WTC11 (cell line): ENCODE results near the gene SLC25A28. TPM values are rescaled to one million over a fixed set of nuclear protein-coding genes. Genes with fewer than 3 reads are reported as not detected.

Experiments used
- ATAC-seq: fragments of 200-7000 bp; cut with Tn5 transposase; 2 replicates; pipeline ENCODE4 v1.10.0; 2021; ENCODE audit warnings: mild to moderate bottlenecking, moderate library complexity
- CTCF ChIA-PET: fragments of 300-600 bp; sonication (Branson Sonifier 250); formaldehyde crosslinking; loops from one replicate; lab custom pipeline; 2021; ENCODE audit warnings: antibody characterized with exemption; lab: Charles Lee
- POLR2A ChIA-PET: fragments of 350-600 bp; sonication (Branson Sonifier 250); formaldehyde crosslinking; loops from one replicate; lab custom pipeline; 2021; ENCODE audit warnings: antibody characterized with exemption; lab: Charles Lee
- DNase-seq: peaks from one replicate; pipeline ENCODE4 v3.0.0; 2021; ENCODE audit warnings: low spot score
- H3K27ac Mint-ChIP-seq: 2 replicates; pipeline ENCODE4 v1.8.0; 2021; ENCODE audit warnings: mixed read lengths
- H3K27me3 Mint-ChIP-seq: 2 replicates; pipeline ENCODE4 v1.8.0; 2021; ENCODE audit warnings: low read depth, mild to moderate bottlenecking, moderate library complexity, mixed read lengths
- H3K36me3 Mint-ChIP-seq: 2 replicates; pipeline ENCODE4 v1.8.0; 2021; ENCODE audit warnings: mixed read lengths
- H3K4me1 Mint-ChIP-seq: 2 replicates; pipeline ENCODE4 v1.8.0; 2022; ENCODE audit warnings: mixed read lengths
- H3K4me3 Mint-ChIP-seq: 2 replicates; pipeline ENCODE4 v1.8.0; 2021; ENCODE audit warnings: mild to moderate bottlenecking, moderate library complexity, mixed read lengths
- H3K9me3 Mint-ChIP-seq: 2 replicates; pipeline ENCODE4 v1.8.0; 2021; ENCODE audit warnings: mixed read lengths
- ATF1 ChIP-seq: sonication (generic); formaldehyde crosslinking; IDR thresholded peaks from 2 replicates; pipeline ENCODE4 v1.8.1; 2023; ENCODE audit warnings: mild to moderate bottlenecking, moderate library complexity, missing genetic modification reagents
- ETV6 ChIP-seq: sonication (generic); formaldehyde crosslinking; IDR thresholded peaks from 2 replicates; pipeline ENCODE4 v1.8.1; 2022; ENCODE audit warnings: mild to moderate bottlenecking, missing genetic modification reagents
- GTF2I ChIP-seq: fragments of 250-450 bp; sonication (Bioruptor Pico); conservative IDR thresholded peaks from 2 replicates; pipeline ENCODE4 v1.4.0; 2021; ENCODE audit warnings: mild to moderate bottlenecking
- MXD4 ChIP-seq: fragments of 250-450 bp; sonication (Bioruptor Pico); IDR thresholded peaks from 2 replicates; pipeline ENCODE4 v1.8.0; 2021; ENCODE audit warnings: mild to moderate bottlenecking, moderate library complexity, borderline replicate concordance
- NFE2L1 ChIP-seq: sonication (generic); formaldehyde crosslinking; IDR thresholded peaks from 2 replicates; pipeline ENCODE4 v1.8.1; 2023; ENCODE audit warnings: missing genetic modification reagents
- NR1H2 ChIP-seq: sonication (generic); formaldehyde crosslinking; IDR thresholded peaks from 2 replicates; pipeline ENCODE4 v1.9.0; 2021; ENCODE audit warnings: mild to moderate bottlenecking, moderate library complexity, missing genetic modification reagents
- NR2C2 ChIP-seq: sonication (generic); formaldehyde crosslinking; IDR thresholded peaks from 2 replicates; pipeline ENCODE4 v1.8.0; 2022; ENCODE audit warnings: mild to moderate bottlenecking, missing genetic modification reagents
- PRRX2 ChIP-seq: fragments of 250-450 bp; sonication (Bioruptor Pico); IDR thresholded peaks from 2 replicates; pipeline ENCODE4 v1.8.0; 2021; ENCODE audit warnings: mild to moderate bottlenecking
- RELA ChIP-seq: sonication (generic); formaldehyde crosslinking; IDR thresholded peaks from 2 replicates; pipeline ENCODE4 v1.8.1; 2022; ENCODE audit warnings: missing genetic modification reagents, mild to moderate bottlenecking, borderline replicate concordance
- RORB ChIP-seq: fragments of 250-450 bp; sonication (Bioruptor Pico); IDR thresholded peaks from 2 replicates; pipeline ENCODE4 v1.9.0; 2021; ENCODE audit warnings: mild to moderate bottlenecking
- SMAD4 ChIP-seq: sonication (generic); formaldehyde crosslinking; IDR thresholded peaks from 2 replicates; pipeline ENCODE4 v1.8.0; 2022; ENCODE audit warnings: mild to moderate bottlenecking, missing genetic modification reagents
- ZBTB21 ChIP-seq: sonication (generic); formaldehyde crosslinking; IDR thresholded peaks from 2 replicates; pipeline ENCODE4 v1.8.1; 2023; ENCODE audit warnings: mild to moderate bottlenecking, missing genetic modification reagents, borderline replicate concordance
- ZNF219 ChIP-seq: sonication (generic); formaldehyde crosslinking; IDR thresholded peaks from 2 replicates; pipeline ENCODE4 v1.8.0; 2023; ENCODE audit warnings: missing genetic modification reagents, mild to moderate bottlenecking, borderline replicate concordance
- ZNF232 ChIP-seq: sonication (generic); formaldehyde crosslinking; IDR thresholded peaks from 2 replicates; pipeline ENCODE4 v1.8.0; 2022; ENCODE audit warnings: mild to moderate bottlenecking, missing genetic modification reagents
- ZNF317 ChIP-seq: sonication (generic); formaldehyde crosslinking; IDR thresholded peaks from 2 replicates; pipeline ENCODE4 v1.8.1; 2023; ENCODE audit warnings: low read depth, mild to moderate bottlenecking, moderate library complexity, missing genetic modification reagents, borderline replicate concordance
- ZNF416 ChIP-seq: fragments of 250-450 bp; sonication (Bioruptor Pico); IDR thresholded peaks from 2 replicates; pipeline ENCODE4 v1.9.0; 2021; ENCODE audit warnings: mild to moderate bottlenecking, inconsistent platforms
- ZNF423 ChIP-seq: fragments of 250-450 bp; sonication (Bioruptor Pico); IDR thresholded peaks from 2 replicates; pipeline ENCODE4 v2.1.2; 2022; ENCODE audit warnings: mild to moderate bottlenecking, moderate library complexity
- total RNA-seq: library from RNA; stranded (reverse); gene quantifications from 3 replicates; pipeline ENCODE4 v1.2.3, GENCODE V29; 2021
- TF ChIP-seq, protein P1 (sequence below): sonication (generic); formaldehyde crosslinking; conservative IDR thresholded peaks from 2 replicates; pipeline ENCODE4 v1.8.1; 2022; ENCODE audit warnings: mild to moderate bottlenecking, missing genetic modification reagents
- TF ChIP-seq, protein P2 (sequence below): sonication (generic); formaldehyde crosslinking; IDR thresholded peaks from 2 replicates; pipeline ENCODE4 v1.8.0; 2022; ENCODE audit warnings: mild to moderate bottlenecking, missing genetic modification reagents
- TF ChIP-seq, protein P3 (sequence below): fragments of 250-450 bp; sonication (Bioruptor Pico); IDR thresholded peaks from 2 replicates; pipeline ENCODE4 v1.9.0; 2021; ENCODE audit warnings: mild to moderate bottlenecking
- TF ChIP-seq, protein P4 (sequence below): sonication (generic); formaldehyde crosslinking; IDR thresholded peaks from 2 replicates; pipeline ENCODE4 v1.8.1; 2023; ENCODE audit warnings: mild to moderate bottlenecking, missing genetic modification reagents, borderline replicate concordance
- TF ChIP-seq, protein P5 (sequence below): fragments of 250-450 bp; sonication (Bioruptor Pico); IDR thresholded peaks from 2 replicates; pipeline ENCODE4 v1.9.0; 2021; ENCODE audit warnings: mild to moderate bottlenecking
- TF ChIP-seq, protein P6 (sequence below): fragments of 200-600 bp; IDR thresholded peaks from 2 replicates; pipeline ENCODE4 v1.8.0; 2022; ENCODE audit warnings: antibody characterized with exemption

The SLC25A28 gene
- total RNA-seq, 1 experiment from 2014 or later: 18.2 TPM

DNA sequence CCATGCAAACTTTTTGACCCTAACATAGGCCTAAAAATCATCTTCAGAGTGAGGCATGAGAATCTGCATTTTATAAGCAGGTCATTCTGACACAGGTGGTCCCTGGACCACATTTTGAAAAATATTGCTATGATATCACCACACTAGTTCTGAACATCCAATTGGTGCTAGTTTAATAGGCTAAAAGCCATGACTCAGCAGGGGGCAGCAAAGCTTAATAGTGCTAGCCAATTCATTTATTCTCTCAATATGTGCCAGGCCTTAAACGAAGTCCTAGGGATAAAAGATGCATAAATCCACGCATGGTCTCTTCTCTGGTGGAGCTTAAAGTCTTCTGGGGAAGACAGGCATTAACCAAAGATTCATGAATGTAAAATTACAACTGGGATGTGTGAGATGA lies 10.2 kb upstream of the SLC25A28 start (continued):
- TF ChIP-seq, protein P1, sequence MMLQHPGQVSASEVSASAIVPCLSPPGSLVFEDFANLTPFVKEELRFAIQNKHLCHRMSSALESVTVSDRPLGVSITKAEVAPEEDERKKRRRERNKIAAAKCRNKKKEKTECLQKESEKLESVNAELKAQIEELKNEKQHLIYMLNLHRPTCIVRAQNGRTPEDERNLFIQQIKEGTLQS: no peak
- TF ChIP-seq, protein P2, sequence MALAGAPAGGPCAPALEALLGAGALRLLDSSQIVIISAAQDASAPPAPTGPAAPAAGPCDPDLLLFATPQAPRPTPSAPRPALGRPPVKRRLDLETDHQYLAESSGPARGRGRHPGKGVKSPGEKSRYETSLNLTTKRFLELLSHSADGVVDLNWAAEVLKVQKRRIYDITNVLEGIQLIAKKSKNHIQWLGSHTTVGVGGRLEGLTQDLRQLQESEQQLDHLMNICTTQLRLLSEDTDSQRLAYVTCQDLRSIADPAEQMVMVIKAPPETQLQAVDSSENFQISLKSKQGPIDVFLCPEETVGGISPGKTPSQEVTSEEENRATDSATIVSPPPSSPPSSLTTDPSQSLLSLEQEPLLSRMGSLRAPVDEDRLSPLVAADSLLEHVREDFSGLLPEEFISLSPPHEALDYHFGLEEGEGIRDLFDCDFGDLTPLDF: no peak
- TF ChIP-seq RORB (CRISPR knock-in tag) (no peak), ZNF423 (no peak), ZBTB21 (CRISPR knock-in tag) (no peak), ATF1 (no peak), NFE2L1 (CRISPR knock-in tag) (no peak)
- TF ChIP-seq, protein P3, sequence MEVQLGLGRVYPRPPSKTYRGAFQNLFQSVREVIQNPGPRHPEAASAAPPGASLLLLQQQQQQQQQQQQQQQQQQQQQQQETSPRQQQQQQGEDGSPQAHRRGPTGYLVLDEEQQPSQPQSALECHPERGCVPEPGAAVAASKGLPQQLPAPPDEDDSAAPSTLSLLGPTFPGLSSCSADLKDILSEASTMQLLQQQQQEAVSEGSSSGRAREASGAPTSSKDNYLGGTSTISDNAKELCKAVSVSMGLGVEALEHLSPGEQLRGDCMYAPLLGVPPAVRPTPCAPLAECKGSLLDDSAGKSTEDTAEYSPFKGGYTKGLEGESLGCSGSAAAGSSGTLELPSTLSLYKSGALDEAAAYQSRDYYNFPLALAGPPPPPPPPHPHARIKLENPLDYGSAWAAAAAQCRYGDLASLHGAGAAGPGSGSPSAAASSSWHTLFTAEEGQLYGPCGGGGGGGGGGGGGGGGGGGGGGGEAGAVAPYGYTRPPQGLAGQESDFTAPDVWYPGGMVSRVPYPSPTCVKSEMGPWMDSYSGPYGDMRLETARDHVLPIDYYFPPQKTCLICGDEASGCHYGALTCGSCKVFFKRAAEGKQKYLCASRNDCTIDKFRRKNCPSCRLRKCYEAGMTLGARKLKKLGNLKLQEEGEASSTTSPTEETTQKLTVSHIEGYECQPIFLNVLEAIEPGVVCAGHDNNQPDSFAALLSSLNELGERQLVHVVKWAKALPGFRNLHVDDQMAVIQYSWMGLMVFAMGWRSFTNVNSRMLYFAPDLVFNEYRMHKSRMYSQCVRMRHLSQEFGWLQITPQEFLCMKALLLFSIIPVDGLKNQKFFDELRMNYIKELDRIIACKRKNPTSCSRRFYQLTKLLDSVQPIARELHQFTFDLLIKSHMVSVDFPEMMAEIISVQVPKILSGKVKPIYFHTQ (CRISPR knock-in tag): no peak

DNA sequence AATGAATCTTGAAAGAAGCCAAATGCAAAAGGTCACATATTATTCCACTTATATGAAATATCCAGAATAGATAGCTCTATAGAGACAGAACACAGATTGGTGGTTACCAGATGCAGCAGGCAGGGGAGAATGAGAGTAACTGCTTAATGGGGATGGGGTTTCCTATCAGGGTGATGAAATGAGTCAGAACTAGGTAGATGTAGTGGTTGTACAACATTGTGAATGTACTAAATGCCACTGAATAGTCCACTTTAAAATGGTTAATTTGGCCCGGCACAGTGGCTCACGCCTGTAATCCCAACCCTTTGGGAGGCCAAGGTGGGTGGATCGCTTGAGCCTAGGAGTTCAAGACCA lies 9.4 kb upstream of the SLC25A28 start:
- Mint-ChIP-seq H3K9me3 (peaks cover 9% of the 10 kb centered on the region), H3K4me3 (no peak overlapping the region), H3K27ac (no peak overlapping the region), H3K4me1 (peaks cover 8% of the 10 kb centered on the region), H3K36me3 (no peaks in the 10 kb centered on the region), H3K27me3 (no peaks in the 10 kb centered on the region; the same call in none of the 2 replicates)
- ATAC-seq: no peak
- POLR2A ChIA-PET: no interaction called here
- DNase-seq: no peak
- CTCF ChIA-PET: no interaction called here
- TF ChIP-seq, protein P4, sequence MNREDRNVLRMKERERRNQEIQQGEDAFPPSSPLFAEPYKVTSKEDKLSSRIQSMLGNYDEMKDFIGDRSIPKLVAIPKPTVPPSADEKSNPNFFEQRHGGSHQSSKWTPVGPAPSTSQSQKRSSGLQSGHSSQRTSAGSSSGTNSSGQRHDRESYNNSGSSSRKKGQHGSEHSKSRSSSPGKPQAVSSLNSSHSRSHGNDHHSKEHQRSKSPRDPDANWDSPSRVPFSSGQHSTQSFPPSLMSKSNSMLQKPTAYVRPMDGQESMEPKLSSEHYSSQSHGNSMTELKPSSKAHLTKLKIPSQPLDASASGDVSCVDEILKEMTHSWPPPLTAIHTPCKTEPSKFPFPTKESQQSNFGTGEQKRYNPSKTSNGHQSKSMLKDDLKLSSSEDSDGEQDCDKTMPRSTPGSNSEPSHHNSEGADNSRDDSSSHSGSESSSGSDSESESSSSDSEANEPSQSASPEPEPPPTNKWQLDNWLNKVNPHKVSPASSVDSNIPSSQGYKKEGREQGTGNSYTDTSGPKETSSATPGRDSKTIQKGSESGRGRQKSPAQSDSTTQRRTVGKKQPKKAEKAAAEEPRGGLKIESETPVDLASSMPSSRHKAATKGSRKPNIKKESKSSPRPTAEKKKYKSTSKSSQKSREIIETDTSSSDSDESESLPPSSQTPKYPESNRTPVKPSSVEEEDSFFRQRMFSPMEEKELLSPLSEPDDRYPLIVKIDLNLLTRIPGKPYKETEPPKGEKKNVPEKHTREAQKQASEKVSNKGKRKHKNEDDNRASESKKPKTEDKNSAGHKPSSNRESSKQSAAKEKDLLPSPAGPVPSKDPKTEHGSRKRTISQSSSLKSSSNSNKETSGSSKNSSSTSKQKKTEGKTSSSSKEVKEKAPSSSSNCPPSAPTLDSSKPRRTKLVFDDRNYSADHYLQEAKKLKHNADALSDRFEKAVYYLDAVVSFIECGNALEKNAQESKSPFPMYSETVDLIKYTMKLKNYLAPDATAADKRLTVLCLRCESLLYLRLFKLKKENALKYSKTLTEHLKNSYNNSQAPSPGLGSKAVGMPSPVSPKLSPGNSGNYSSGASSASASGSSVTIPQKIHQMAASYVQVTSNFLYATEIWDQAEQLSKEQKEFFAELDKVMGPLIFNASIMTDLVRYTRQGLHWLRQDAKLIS (CRISPR knock-in tag): no peak
- TF ChIP-seq RELA: no peak
- TF ChIP-seq ZNF416: no peak
- no peak for TF ChIP-seq MXD4 (CRISPR knock-in tag)
- no peak for TF ChIP-seq ZNF219
- TF ChIP-seq NR1H2: no peak
- TF ChIP-seq ZBTB21 (CRISPR knock-in tag): no peak
- no peak for TF ChIP-seq PRRX2 (CRISPR knock-in tag)
- no peak for TF ChIP-seq ZNF232 (CRISPR knock-in tag)
- TF ChIP-seq ZNF317: no peak
- TF ChIP-seq GTF2I (CRISPR knock-in tag): no peak
- TF ChIP-seq, protein P5, sequence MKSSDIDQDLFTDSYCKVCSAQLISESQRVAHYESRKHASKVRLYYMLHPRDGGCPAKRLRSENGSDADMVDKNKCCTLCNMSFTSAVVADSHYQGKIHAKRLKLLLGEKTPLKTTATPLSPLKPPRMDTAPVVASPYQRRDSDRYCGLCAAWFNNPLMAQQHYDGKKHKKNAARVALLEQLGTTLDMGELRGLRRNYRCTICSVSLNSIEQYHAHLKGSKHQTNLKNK (CRISPR knock-in tag): no peak
- TF ChIP-seq ETV6 (CRISPR knock-in tag): no peak
- TF ChIP-seq SMAD4: no peak
- no peak for TF ChIP-seq NR2C2
- TF ChIP-seq, protein P6, sequence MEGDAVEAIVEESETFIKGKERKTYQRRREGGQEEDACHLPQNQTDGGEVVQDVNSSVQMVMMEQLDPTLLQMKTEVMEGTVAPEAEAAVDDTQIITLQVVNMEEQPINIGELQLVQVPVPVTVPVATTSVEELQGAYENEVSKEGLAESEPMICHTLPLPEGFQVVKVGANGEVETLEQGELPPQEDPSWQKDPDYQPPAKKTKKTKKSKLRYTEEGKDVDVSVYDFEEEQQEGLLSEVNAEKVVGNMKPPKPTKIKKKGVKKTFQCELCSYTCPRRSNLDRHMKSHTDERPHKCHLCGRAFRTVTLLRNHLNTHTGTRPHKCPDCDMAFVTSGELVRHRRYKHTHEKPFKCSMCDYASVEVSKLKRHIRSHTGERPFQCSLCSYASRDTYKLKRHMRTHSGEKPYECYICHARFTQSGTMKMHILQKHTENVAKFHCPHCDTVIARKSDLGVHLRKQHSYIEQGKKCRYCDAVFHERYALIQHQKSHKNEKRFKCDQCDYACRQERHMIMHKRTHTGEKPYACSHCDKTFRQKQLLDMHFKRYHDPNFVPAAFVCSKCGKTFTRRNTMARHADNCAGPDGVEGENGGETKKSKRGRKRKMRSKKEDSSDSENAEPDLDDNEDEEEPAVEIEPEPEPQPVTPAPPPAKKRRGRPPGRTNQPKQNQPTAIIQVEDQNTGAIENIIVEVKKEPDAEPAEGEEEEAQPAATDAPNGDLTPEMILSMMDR: no peak
